GM18511 (cell line): ENCODE results near the gene AOAH.

Source experiments
- ATAC-seq: cut with Tn5 transposase; IDR thresholded peaks from one replicate; pipeline ENCODE4 v1.9.1; 2021; ENCODE audit warnings: mild to moderate bottlenecking, moderate library complexity; ENCODE audit not compliant: unreplicated experiment

The AOAH gene

GRCh38 chr7:36564489-36564888 lies 159.8 kb downstream of the AOAH start:
- no peak for ATAC-seq

GRCh38 chr7:36563706-36564327 lies 160.5 kb downstream of the AOAH start:
- no peak for ATAC-seq

DNA sequence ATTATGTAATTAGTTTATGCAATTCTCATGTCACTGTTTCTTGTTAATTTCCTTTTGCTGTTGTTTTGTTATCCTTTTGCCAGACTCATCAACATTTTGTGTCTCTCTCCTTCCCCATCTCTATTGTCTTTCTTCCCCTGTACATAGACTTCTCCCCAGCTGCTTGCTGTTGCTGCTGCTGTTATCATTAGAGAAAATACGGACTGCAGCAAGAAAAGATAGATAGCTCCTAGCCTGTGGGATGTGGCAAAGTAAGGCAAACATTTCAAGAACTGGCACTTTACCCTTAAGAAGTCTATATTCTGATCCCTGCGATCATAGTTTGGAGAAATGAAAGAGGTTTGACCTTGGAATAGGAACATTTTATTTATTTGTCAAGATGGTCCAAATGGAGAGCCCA lies 162.2 kb downstream of the AOAH start:
- ATAC-seq: no peak

GRCh38 chr7:36549029-36549428 lies 175.3 kb downstream of the AOAH start:
- ATAC-seq: no peak

DNA sequence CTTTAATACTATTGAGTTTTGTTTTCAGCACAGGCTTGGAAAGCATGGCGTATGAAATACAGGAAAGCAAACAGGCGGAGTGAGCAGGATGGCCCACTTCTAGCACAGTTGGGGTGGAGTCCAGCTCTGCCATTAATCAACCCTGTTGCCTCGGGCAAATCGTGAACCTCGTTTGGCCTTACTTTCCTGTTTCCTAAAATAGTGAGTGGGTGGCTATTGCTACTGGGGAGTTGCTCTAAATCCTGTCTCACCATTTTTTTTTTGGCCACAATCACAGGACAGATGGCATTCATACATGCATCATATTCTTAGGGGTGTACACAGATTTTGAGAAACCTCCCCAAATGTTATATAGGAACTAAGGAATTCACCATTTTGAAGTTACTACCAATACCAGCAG lies 176.9 kb downstream of the AOAH start:
- ATAC-seq: no peak

DNA sequence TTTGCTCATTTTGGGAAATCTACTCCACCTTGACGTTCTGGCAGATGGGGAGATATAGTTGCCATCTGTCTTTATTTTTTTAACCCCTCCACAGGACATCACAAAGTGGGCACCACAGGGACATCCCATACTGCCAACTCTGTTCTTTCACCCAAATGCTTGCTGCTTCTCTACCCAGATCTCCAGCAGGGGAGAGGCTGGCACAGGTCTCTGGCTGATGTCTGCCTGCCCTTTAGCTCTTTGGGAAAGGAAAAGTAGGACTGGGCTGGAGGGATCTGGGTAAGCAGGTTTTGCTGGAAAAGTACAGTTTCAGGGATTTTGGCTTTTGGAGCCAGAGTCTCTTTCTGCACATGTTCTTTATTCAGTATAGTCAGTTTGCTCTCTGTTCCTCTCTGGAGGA lies 178.0 kb downstream of the AOAH start:
- ATAC-seq: no peak

DNA sequence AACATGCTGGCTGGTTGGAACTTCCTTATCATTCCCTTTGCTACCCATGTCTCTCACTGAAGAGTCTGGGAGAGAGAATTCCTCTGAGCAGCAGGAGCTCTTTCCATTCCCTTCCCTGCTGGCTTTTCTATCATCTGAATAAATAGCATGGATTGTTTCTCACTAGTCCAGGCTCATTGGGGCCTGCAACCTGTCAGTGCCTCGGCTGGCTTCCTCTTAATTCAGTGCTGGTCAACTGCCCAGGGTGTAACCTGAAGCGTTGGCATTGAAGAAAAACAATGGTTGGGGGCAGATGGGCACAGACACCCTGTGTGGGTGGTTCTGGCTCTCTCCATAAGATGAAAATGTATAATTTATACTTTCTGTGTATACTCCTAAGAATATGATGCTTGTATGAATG lies 179.0 kb downstream of the AOAH start:
- no peak for ATAC-seq

GRCh38 chr7:36538126-36538525 lies 186.2 kb downstream of the AOAH start:
- ATAC-seq: no peak

DNA sequence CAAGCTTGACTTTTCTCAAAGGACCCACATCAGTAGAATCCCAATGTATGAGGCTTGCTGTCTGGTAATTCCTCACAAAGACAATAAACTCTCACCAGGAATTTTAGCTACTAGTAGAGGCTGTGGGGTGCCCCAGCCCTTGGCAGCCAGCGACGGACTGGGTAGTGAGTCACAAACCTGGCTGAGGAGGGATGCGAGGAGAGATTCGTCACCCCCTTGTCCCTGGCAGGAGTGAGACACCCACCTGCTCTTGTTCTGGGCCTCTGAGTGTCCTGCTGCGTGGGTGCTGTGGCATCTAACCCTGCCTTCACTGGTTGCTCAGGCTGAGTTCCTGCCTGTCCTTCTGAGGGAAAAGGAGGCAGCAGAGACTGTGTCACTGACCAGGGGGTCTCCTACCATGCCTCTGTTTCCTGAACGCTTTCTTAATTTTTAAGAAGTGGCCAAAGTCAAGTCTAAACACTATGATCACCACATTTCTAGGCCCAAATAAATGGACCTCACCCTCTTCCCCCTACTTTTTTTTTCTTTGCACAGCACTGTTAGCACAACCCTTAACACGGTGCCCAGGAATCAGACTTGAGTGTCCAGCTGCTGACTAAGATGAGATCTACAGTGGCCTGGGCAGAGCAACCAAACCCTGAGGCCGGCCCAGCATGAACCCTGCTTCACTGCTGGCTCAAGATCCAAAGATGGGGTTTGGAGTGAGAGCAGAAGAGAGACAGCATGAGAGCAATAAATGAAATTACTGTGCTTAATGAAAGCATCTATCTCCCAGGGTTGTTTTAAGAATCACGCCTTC lies 188.2 kb downstream of the AOAH start:
- ATAC-seq: no peak

GRCh38 chr7:36533717-36534116 lies 190.6 kb downstream of the AOAH start:
- no peak for ATAC-seq

DNA sequence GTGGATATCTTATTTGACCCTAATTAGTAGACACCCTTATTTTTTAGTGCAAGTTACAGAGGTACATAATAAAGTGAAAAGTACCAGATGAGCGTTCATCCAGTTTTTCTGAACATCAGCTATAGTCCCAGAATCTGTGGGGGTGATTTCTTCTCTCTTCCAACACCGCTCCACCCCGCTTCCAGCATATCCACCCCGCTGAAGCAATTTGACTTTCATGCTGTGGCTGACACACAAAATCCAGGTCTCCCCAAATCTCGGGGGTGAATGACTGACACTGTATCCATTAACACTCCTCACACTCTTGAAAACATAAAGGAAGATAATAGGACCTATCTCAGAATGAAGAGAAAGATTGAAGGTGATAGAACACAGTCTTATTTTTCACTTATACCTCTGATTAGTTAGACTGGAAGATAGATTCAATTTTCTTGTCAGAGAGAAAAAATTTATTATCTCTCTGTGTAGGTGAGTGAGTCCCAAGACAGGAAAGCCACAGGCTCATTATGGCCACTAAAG lies 191.3 kb downstream of the AOAH start:
- ATAC-seq: no peak

DNA sequence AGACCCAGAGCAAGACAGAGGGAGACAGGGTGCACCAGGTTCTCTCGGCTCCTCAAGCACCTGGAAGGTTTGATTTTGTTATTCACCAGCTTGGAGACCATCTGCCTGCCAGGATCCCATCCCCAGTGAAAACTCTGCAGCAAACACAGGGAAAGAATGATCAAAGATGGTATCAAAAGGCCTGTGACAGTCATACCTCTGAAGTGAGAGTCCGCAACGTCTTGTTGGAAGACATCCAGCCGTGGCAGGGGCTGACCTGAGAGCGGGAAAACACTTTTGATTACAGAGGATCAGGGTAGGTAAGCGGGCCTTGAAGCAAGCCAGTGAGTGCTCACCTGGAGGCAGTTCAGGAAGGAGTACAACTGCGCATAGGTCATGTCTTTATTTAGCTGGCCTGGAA lies 192.3 kb downstream of the AOAH start:
- ATAC-seq: no peak

GRCh38 chr7:36530456-36530855 lies 193.8 kb downstream of the AOAH start:
- no peak for ATAC-seq

DNA sequence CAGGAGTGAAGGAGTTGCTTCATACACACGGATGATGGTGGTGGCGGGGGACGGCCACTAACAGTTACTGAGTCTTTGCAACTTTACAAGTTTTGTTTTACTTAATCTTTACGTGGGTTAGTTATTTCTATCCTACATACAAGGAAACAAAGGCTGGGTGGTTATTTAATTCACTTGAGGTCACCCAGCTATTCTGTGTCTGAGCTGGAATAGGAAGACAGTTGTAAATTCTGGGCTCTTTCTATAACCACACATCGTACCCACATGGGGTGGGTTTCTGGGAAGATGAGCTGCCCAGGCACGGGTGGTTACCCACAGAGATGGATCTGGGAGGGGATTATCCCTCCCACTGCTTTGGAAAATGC lies 196.8 kb downstream of the AOAH start:
- ATAC-seq: no peak

DNA sequence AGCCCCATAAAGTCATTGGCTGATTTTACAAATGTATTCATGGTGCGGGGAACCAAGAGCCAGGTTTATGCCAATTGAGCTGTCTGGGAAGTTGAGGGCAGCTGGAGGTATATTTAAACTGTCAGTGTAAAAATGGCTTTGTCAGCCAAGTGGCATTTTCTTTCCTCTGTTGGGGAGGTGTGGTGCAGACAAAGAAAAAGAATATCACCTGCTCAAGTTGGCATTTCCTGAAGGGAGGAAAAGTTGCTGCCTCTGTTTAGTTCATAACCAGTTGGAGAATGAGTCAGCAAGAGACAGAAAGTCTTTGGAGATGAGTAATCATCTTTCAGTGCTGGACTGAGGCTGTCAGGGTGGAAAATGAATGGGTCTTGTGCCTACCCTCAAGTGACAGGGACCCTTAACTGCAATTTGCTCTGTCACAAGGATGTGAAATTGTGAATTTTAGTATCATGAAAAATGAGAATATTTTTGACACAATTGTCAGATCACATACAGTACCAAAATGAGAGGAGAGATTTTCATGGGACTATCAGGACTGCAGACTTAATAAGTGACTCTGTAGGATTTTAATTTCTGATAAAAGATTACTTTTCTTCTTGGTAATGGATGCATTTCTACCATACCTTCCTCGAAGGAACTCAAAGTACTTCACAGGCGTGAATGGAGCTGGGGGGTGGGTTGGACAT lies 197.3 kb downstream of the AOAH start:
- peak; percentile 92 for ATAC-seq

GRCh38 chr7:36523371-36524101 lies 200.8 kb downstream of the AOAH start:
- no peak for ATAC-seq

- no peak for ATAC-seq
Measured at GRCh38 chr7:36522453-36523007, 201.8 kb downstream of the AOAH start.

DNA sequence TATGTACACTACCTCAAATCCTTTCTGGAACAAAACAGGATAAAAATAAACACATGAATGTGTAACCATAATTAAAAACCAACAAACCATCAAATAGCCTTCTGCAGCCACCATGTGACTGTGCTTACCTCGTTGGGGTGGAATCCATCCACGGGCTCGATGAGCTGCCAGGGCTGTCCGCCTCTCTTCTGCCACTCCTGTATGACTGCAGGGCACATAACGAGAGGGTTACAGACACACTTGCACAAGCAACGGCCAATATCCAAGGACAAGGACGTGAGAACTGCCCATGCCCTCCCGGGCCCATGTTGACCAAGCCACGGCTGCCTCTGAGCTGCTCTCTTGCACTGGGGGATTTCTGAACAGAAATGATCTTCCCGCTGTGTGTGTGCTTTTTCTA lies 202.4 kb downstream of the AOAH start:
- no peak for ATAC-seq

DNA sequence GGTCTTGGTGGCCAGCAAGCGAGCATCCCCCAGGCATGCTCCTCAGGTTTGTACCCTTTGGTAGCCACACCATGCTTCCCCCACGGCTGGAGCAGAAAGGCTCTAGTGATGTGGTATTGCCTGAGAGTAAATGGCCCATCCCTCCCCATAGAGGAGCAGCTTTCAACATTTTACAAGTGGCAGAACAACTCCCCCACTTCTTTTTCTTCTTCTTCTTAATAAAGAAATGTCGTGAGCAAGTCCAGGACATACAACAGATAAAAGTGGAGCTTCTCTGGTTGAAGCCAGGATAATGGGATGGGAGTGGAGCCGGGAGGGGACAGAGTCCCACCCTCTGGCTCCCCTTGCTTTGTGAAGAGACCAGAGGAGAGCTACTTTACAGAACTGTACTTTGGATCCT lies 203.2 kb downstream of the AOAH start:
- ATAC-seq: no peak

GRCh38 chr7:36515847-36516246 lies 208.4 kb downstream of the AOAH start:
- ATAC-seq: no peak
